K562 (cell line): ENCODE results near the gene MICU1. TPM values are rescaled to one million over a fixed set of nuclear protein-coding genes. Genes with fewer than 3 reads are reported as not detected.
A peak's percentile ranks its signal among the peaks of the same experiment; 100 is the strongest.

Source experiments
- ATAC-seq: fragments of 200-7000 bp; cut with Tn5 transposase; 3 replicates; pipeline ENCODE4 v1.9.1; 2020; ENCODE audit warnings: moderate library complexity
- BruUV-seq: library from RNA; stranded (reverse); fragments of 400-500 nt; replicated peaks from 2 replicates; lab custom pipeline; 2021; lab: Mats Ljungman, UMichigan
- CTCF ChIA-PET: fragments of 300-600 bp; formaldehyde crosslinking; extraction: SDS; loops from one replicate; lab custom pipeline; 2021; ENCODE audit warnings: low intra/inter-chr PET ratio; lab: Yijun Ruan, JAX
- POLR2A ChIA-PET: fragments of 300-600, 350-650 bp; sonication (Branson Sonifier 250); formaldehyde crosslinking; extraction: SDS; loops from one replicate; lab custom pipeline; 2021; ENCODE audit warnings: antibody characterized with exemption, inconsistent platforms; lab: Yijun Ruan, JAX
- DNase-seq, 4 experiments: peaks; one replicate each; pipeline versions ENCODE4 v3.0.0 to v3.0.0-alpha.2; 2011 to 2018; ENCODE audit warnings: low spot score in 3 of 4, mixed read lengths in 3 of 4; ENCODE audit errors: extremely low read depth in 1 of 4
- FAIRE-seq: peaks from 2 replicates; lab custom pipeline; 2011; peaks lifted over from hg19 to GRCh38; lab: Jason Lieb, UNC
- H2AFZ ChIP-seq: 2 replicates; pipeline ENCODE4 v1.6.0; 2011; ENCODE audit warnings: low read depth, low read length, control low read depth, inconsistent platforms
- H3K27ac ChIP-seq: fragments of 200-600 bp; 3 replicates; pipeline ENCODE4 v1.8.0; 2011; ENCODE audit warnings: low read depth, mild to moderate bottlenecking, control low read depth, inconsistent platforms, low read length, moderate library complexity, mixed read lengths; ENCODE audit errors: extremely low read depth
- H3K27me3 ChIP-seq, 2 experiments: fragments of 300-600 bp in 1 of 2; 2 replicates in 1 of 2; 3 replicates in 1 of 2; pipeline versions ENCODE4 v1.6.0 to v1.8.0; 2011; ENCODE audit warnings: inconsistent platforms in 2 of 2, low read length in 2 of 2, mild to moderate bottlenecking in 1 of 2, mixed read lengths in 1 of 2, moderate library complexity in 1 of 2; ENCODE audit not compliant: control insufficient read depth in 2 of 2, insufficient read depth in 2 of 2
- H3K36me3 ChIP-seq: fragments of 300-600 bp; 3 replicates; pipeline ENCODE4 v1.8.0; 2011; ENCODE audit warnings: mild to moderate bottlenecking, low read length, inconsistent platforms; ENCODE audit not compliant: control insufficient read depth, insufficient read depth
- H3K4me1 ChIP-seq, 2 experiments: fragments of 200-600 bp in 1 of 2; replicated peaks in 1 of 2; 2 replicates in 1 of 2; 3 replicates in 1 of 2; pipeline versions ENCODE4 v1.5.1 to v1.8.0; 2011; ENCODE audit warnings: inconsistent platforms in 2 of 2, low read length in 2 of 2, mild to moderate bottlenecking in 1 of 2, mixed read lengths in 1 of 2, moderate library complexity in 1 of 2; ENCODE audit not compliant: control insufficient read depth in 2 of 2, insufficient read depth in 2 of 2
- H3K4me2 ChIP-seq: 2 replicates; pipeline ENCODE4 v1.6.1; 2011; ENCODE audit warnings: low read length, control low read depth, inconsistent platforms, mixed read lengths; ENCODE audit not compliant: insufficient read depth
- H3K4me3 ChIP-seq: fragments of 200-600 bp; sonication (generic), shearing (Covaris generic); 2 replicates; pipeline ENCODE4 v1.5.1; 2016; ENCODE audit warnings: control low read depth, inconsistent platforms
- H3K79me2 ChIP-seq: fragments of 200-600 bp; 3 replicates; pipeline ENCODE4 v1.8.0; 2011; ENCODE audit warnings: low read length, inconsistent platforms; ENCODE audit not compliant: control insufficient read depth, insufficient read depth
- H3K9ac ChIP-seq, 2 experiments: 2 replicates each; pipeline versions ENCODE4 v1.6.0 to v1.6.1; 2011; ENCODE audit warnings: low read depth in 2 of 2, low read length in 2 of 2, control low read depth in 1 of 2, inconsistent platforms in 1 of 2, mild to moderate bottlenecking in 1 of 2, mixed read lengths in 1 of 2; ENCODE audit not compliant: insufficient read depth in 1 of 2
- H3K9me1 ChIP-seq: one replicate; pipeline ENCODE4 v1.6.0; 2011; ENCODE audit warnings: inconsistent platforms, mild to moderate bottlenecking, low read length, moderate library complexity; ENCODE audit not compliant: control insufficient read depth, insufficient read depth
- H3K9me3 ChIP-seq: replicated peaks from 2 replicates; pipeline ENCODE4 v1.5.1; 2011; ENCODE audit warnings: low read depth, low read length, inconsistent platforms; ENCODE audit not compliant: control insufficient read depth, insufficient read depth
- H4K20me1 ChIP-seq: replicated peaks from 2 replicates; pipeline ENCODE4 v1.6.1; 2011; ENCODE audit warnings: low read length, inconsistent platforms, mixed read lengths; ENCODE audit not compliant: control insufficient read depth, insufficient read depth
- CEBPB ChIP-seq: fragments of 450-650 bp; IDR thresholded peaks from 2 replicates; pipeline ENCODE4 v1.6.1; 2016; ENCODE audit warnings: missing genetic modification characterization, missing compliant biosample characterization
- SMC3 ChIP-seq: conservative IDR thresholded peaks from 2 replicates; pipeline ENCODE4 v1.6.1; 2011; ENCODE audit warnings: low read depth, low read length, improper control_type of control experiment; ENCODE audit not compliant: insufficient read depth
- ZNF354B ChIP-seq: fragments of 250-450 bp; sonication (Bioruptor Pico); IDR thresholded peaks from 2 replicates; pipeline ENCODE4 v1.4.0; 2020
- WGBS: fragments of 100-300 bp; shearing (Covaris generic); methylation state at CpG from one replicate; pipeline ENCODE4 v1.1.6; 2016; ENCODE audit warnings: low coverage, mixed read lengths; ENCODE audit not compliant: insufficient coverage; ENCODE audit errors: missing lambda C conversion rate; 5-methylcytosine and 5-hydroxymethylcytosine counted together
- in situ Hi-C: fragments of 300-500 bp; cut with MboI; formaldehyde crosslinking; loops from 4 replicates; pipeline ENCODE4 v1.15.0; 2018; ENCODE audit warnings: inconsistent platforms, mixed read lengths
- intact Hi-C: fragments of 100-400 bp; cut with micrococcal nuclease; formaldehyde crosslinking; loops from 2 replicates; pipeline ENCODE4 v1.14.2; 2022
- polyA plus RNA-seq, 8 experiments: library from polyadenylated mRNA; depleted of rRNA in 4 of 8; stranded (reverse) in 5 of 8; unstranded in 3 of 8; fragments of >200 nt; fragmentation: Nextera tagmentation in 2 of 8; fragmentation: Illumina TruSeq in 1 of 8; extraction: Ambion mirVana in 2 of 8; extraction: Trizol in 1 of 8; gene quantifications; 2 replicates each; pipeline versions ENCODE4 v1.2.1 to v1.2.3, GENCODE V29; 2011 to 2014; ENCODE audit warnings: inconsistent platforms in 1 of 8, missing spikeins in 1 of 8
- total RNA-seq, 7 experiments: library from RNA; depleted of rRNA in 6 of 7; stranded (reverse); fragments of >200 nt in 6 of 7; fragmentation: Illumina TruSeq in 2 of 7; extraction: Trizol in 2 of 7; gene quantifications; 2 replicates each; pipeline versions ENCODE4 v1.2.1 to v1.2.3, GENCODE V29; 2011 to 2021; ENCODE audit warnings: low replicate concordance in 1 of 7

Gene MICU1
- total and polyA plus RNA-seq, 9 of the 15 experiments (the other 6 are each of a cell fraction or from before 2014, with no cell fraction given): 29.3 to 76.8 (median 48.4) TPM

GRCh38 chr10:72552857-72553256 is 73.0 kb downstream of the MICU1 start:
- ChIA-PET POLR2A (interaction anchor here (0.6 kb wide), 1 partner anchor 46 kb away, joined by 3 read pairs; no protein-coding TSS in a partner anchor), CTCF (interaction anchor here (0.6 kb wide), 1 partner anchor 19 kb away, joined by 6 read pairs; no protein-coding TSS in a partner anchor)
- Histone ChIP-seq H3K9me3 (no peaks in the 10 kb centered on the region), H2AFZ (no peak overlapping the region), H3K79me2 (no peaks in the 10 kb centered on the region), H3K4me3 (no peak overlapping the region), H3K4me1 (no peaks in the 10 kb centered on the region), H3K27ac (no peak overlapping the region), H3K9me1 (no peaks in the 10 kb centered on the region), H3K4me2 (no peak overlapping the region), H3K27me3 (no peaks in the 10 kb centered on the region), H4K20me1 (no peaks in the 10 kb centered on the region), H3K36me3 (peaks cover 24% of the 10 kb centered on the region; the same call in 2 of the 3 replicates), H3K9ac (no peak overlapping the region)
- TF ChIP-seq SMC3: no peak
- TF ChIP-seq CEBPB (tag): 0 out of 2 replicates have a peak, but pooled peaks have one; percentile 20
- no peak for ATAC-seq
- no TSS peak for BruUV-seq
- FAIRE-seq: no peak
- DNase-seq: no peak
- intact Hi-C loops (no loop called here), in situ Hi-C loops (no loop called here)

GRCh38 chr10:72550239-72550638 is 75.6 kb downstream of the MICU1 start:
- no peak for FAIRE-seq

More at GRCh38 chr10:72550239-72550638, 75.6 kb downstream of the MICU1 start:
- intact Hi-C loops (no loop called here), in situ Hi-C loops (no loop called here)
- ATAC-seq (no peak), DNase-seq (no peak)
- no peaks in the 10 kb centered on the region for H3K27me3 ChIP-seq
- H2AFZ ChIP-seq: no peak overlapping the region
- no peaks in the 10 kb centered on the region for H3K4me1 ChIP-seq
- no peaks in the 10 kb centered on the region for H3K9me3 ChIP-seq
- no peak overlapping the region for H3K9ac ChIP-seq
- H3K27ac ChIP-seq: no peak overlapping the region
- no peak overlapping the region for H3K4me3 ChIP-seq
- H3K9me1 ChIP-seq: no peaks in the 10 kb centered on the region
- TF ChIP-seq ZNF354B (CRISPR knock-in tag): no peak
- no peak overlapping the region for H3K4me2 ChIP-seq
- BruUV-seq: no TSS peak
- H3K36me3 ChIP-seq: peaks cover 27% of the 10 kb centered on the region; the same call in 2 of the 3 replicates
- H4K20me1 ChIP-seq: no peaks in the 10 kb centered on the region
- POLR2A ChIA-PET: interaction anchor here (1.0 to 1.2 kb wide), 2 partner anchors 8 to 13 kb away, joined by 3 read pairs; no protein-coding TSS in a partner anchor
- CTCF ChIA-PET: no interaction called here
- WGBS: 89% methylated on average over 2 of the region's 2 CpGs
- H3K79me2 ChIP-seq: no peaks in the 10 kb centered on the region
